IPS-NIHi11 (cell line): ENCODE data around the gene SLC26A11.
"Not testable (repeated sequence)": the region's sequence is repeated elsewhere in the genome, so short reads cannot be mapped to it uniquely, and the experiment has no call there.

Experiments used
- DNase-seq: peaks from one replicate; pipeline ENCODE4 v3.0.0; 2012; ENCODE audit warnings: mixed read lengths, low spot score

Gene SLC26A11

GRCh38 chr17:80262291-80262690 lies 42.1 kb downstream of the SLC26A11 start:
- DNase-seq, result no peak

- no peak for DNase-seq
These were observed 42.6 kb downstream of the SLC26A11 start for GRCh38 chr17:80262775-80263244.

- no peak for DNase-seq
These were observed 43.3 kb downstream of the SLC26A11 start for GRCh38 chr17:80263253-80264204.

GRCh38 chr17:80264205-80265075 lies 44.2 kb downstream of the SLC26A11 start:
- DNase-seq, result no peak

DNA sequence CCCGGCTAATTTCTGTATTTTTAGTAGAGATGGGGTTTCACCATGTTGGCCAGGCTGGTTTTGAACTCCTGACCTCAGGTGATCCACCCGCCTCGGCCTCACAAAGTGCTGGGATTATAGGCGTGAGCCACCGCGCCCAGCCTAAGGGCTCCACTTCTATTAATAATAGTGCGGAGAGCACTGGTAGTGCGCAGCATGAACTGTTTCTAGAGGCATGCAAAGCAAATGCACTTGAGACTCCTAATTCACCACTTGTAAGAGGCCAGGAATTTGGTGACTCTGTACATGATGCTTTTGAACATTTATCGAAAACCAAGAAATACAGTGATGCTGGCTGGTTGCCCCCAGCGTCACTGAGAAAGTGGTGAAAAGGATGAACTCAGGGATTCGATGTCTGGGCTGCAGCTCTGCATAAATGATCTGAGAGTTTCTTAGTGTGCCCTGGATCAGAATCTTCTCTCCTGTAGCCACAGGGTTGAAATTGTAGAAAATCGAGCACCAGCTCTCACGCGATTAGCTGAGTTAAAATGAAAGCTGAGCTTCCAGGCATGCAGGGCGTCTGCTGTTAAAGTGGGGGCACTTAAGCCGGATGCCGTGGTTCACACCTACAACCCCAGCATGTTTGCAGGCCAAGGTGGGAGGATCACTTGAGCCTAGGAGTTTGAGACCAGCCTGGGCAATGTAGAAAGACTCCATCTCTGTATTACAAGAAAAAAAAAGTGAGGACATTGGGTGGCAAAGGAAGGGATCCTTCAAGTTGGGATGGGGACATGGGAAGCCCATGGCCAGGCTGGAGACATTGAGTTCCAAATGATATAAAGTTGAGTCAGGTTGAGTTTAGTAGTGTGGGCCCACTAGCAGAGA lies 45.2 kb downstream of the SLC26A11 start:
- no peak for DNase-seq

GRCh38 chr17:80267391-80267790 lies 47.2 kb downstream of the SLC26A11 start:
- no peak for DNase-seq

- DNase-seq, result no peak
These were observed 48.2 kb downstream of the SLC26A11 start for GRCh38 chr17:80268427-80268826.

DNA sequence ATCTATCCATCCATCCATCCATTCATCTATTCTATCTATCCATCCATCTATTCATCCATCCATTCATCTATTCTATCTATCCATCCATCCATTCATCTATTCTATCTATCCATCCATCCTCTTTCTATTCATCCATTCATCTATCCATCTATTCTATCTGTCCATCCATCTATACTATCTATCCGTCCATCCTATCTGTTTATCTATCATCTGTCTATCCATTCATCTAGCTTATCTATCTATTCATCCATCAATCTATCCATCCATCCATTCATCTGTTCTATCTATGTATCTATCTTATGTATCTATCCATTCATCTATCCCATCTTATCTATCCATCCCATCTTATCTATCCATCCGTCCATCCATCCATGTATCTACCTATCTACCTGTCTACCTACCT lies 49.2 kb downstream of the SLC26A11 start:
- DNase-seq, result no peak

DNA sequence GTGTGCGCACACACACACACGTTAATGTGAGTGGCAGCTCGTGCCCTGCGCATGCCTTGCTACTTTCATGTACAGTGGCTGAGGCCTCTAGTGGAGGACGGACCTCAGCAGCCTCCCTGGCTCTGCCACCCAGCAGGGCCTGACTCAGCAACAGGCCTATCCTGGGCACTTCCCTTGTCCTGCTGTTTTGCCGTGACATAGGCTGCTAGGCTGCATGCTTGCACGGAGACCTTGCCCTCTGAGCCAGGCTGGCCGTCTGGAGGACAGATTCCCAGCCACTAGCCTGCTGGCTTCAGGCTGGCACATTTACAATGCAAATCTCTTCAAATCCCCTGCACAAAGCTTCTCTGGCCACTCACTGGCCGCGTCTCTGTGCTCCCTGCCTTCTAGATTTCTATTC lies 49.9 kb downstream of the SLC26A11 start:
- peak; percentile 65 for DNase-seq

DNA sequence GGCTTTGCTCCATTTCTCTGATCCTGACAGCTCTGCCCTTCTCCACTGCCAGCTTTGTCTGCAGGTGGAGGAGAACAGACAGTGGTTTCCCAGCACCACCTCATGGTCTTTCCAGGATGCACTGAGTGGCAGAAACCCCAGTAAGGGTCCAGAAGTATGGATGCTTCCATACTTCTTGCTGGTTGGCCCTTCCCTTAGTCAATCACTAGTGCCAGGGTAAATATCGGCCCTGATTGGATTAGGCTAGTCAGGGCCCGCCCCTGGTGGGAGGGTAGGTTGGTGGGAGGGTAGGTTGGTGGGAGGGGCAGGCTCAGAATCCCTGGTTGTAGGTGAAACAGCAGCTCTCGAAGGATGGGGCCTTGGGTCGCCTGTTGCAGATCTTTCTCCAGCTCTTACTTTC lies 50.6 kb downstream of the SLC26A11 start:
- DNase-seq, result peak; percentile 89

GRCh38 chr17:80272366-80272765 lies 52.1 kb downstream of the SLC26A11 start:
- no peak for DNase-seq

GRCh38 chr17:80274331-80274730 lies 54.1 kb downstream of the SLC26A11 start:
- DNase-seq, result no peak

DNA sequence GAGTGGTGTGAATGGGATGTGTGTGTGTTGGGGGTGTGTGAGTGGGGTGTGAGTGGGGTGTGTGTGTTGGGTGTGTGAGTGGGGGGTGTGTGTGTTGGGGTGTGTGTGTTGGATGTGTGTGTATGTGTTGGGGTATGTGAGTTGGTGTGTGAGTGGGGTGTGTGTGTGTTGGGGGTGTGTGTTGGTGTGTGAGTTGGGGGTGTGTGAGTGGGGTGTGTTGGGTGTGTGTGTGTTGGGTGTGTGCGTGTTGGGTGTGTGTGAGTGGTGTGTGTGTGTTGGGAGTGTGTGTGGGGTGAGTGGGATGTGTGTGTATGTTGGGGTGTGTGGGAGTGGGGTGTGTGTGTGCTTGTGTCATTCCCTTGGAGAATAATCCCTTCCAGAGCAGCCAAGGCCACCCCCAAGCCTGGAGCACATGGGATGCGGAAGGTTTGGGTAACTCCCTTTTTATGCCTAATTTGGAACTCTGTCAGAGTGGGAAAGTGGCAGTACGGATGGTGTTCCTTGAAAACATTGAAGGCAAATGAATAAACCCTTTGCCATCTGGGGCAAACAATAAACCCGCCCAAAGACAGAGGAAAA lies 54.7 kb downstream of the SLC26A11 start:
- DNase-seq, result no peak

DNA sequence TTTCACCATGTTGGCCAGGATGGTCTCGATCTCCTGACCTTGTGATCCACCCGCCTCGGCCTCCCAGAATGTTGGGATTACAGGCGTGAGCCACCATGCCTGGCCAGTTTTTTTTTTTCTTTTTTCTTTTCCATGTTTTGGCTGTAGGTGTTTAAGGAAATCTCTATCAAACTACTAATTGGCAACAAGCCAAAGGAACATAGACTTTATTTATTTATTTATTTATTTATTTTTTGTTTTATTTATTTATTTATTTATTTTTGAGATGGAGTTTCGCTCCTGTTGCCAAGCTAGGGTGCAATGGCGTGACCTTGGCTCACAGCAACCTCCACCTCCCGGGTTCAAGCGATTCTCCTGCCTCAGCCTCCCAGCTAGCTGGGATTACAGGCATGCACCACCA lies 55.6 kb downstream of the SLC26A11 start:
- DNase-seq, result not testable (repeated sequence)

DNA sequence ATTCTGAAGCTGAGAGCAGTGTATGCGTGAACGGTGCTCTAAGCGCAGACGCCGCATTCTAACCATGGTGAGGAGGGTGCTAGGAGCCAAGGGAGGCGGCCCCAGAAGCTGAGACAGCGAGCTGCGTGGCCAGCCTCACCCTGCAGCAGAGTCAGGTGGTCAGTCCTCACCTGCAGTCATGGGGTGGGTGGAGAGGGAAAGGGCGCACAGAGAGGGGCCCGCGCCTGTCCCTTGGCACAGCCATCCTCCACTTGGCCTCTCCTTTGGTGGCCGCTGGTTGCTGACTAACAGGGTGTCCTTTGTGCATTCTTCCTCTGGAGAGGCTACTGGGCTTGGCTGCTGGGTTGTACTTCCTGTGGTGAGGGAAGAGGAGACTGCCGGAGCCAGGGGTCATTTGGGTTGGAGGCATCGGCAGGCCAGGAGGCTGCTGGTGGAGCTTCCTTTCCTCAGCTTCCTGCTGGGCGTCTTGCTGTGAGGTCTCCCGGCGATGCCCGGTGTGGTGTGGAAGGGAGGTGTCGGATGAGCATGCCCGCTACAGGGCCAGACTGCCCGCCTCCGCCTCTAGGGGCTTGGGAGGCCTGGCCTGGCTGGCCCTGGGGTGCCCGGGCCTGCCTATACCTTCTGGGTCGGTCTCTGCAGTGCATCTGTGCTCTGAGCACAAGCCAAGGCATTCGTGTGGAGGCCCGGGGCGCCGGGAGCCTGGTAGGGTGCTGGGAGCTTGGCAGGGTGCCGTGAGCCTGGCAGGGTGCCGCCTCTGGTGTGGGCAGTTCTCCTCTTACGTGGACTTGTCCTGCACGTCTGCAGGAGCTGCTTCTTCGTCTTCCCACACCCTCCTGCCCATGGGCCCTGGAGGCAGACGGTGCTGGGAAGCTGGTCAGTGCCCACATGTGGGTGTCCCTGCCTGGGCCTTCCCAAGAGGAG lies 57.8 kb downstream of the SLC26A11 start:
- DNase-seq, result no peak

DNA sequence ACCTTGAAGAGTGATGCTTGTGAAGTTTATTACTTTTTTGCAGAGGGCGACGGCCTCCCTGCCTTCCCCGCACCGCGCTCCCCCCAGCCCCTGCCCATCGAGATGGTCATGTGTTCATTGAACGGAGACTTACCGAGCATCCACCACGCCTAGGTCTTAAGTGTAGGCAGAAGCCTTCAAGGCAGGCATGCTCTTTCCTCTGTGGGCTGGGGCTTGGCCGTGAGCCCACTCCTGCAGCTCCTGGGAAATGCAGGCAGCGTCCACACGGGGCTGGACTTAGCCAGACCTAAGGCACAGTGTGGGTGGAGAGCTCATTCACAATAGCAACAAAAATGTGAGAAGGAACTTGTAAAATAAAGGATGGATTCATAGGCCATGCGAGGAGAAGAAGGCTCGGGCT lies 59.7 kb downstream of the SLC26A11 start:
- DNase-seq, result peak; percentile 52

DNA sequence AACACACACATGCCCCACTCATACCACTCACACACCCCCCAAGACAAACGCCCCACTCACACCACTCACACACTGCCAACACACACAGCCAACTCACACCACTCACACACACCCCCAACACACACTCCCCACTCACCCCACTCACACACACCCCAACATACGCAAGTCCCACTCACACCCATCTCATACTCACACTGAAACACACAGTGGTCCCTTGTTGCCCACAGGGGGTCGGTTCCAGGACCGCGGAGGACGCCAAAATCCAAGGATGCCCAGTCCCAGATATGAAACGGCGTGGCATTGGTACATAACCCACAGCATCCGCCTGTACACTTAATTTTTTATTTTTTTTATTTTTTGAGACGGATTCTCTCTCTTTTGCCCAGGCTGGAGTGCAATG lies 61.3 kb downstream of the SLC26A11 start:
- no peak for DNase-seq

DNA sequence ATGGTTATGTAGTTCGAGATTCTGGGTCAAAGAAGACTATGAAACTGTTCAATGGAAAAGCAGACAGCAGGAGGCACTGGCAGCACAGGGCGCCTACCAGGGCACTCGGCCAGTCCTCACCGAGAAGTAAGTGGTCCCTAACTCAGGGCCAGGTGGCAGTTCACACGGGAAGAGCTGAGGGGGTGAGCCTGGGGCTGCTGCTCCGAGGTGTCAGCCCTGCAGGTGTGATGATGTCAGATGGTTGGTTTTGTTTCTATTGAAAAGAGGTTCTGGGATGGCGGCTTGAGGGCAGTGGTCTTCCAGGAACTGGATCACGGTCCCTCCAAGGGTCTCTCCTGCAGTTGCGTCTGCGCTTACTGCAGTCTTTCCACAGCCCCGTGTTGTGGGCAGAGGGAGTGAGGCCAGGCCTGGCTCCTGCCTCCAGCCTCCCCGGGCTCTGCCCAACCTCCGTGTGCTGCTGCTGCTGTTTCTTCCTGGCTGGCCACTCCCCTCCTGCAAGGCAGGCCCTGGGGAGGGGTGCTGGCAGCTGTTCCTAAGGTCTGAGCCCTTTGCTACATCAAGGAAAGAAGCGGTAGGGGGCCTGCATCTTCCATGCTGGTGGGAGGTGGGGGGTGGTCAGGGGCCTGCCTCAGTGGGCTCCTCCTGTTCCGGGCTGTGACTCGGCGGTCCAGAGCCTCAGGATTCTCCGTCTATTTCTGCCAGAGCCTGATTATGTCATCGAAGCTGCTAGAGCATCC lies 63.1 kb downstream of the SLC26A11 start:
- no peak for DNase-seq

- peak; percentile 77 for DNase-seq
These were observed 64.4 kb downstream of the SLC26A11 start for GRCh38 chr17:80284631-80285030.
